ENCODE data around the gene UNC5C. TPM values are rescaled to one million over a fixed set of nuclear protein-coding genes. Genes with fewer than 3 reads are reported as not detected.

UNC5C gene
- total and polyA plus RNA-seq, 10 donors = 0.43 to 15.7 (median 7.8) TPM

- intact Hi-C loops (cut with DNase I; ENCODE audit: low total_unique reads) = no loop called here
- Histone ChIP-seq H3K4me3 (no peak overlapping the region), H3K27me3 (replicated peaks in 1 of 7) (no peaks in the 10 kb centered on the region), H3K27ac (no peak overlapping the region), H3K4me1 (no peaks in the 10 kb centered on the region), H3K9me3 (peaks cover 0 to 49% (median 39%) of the 10 kb centered on the region in 8 donors), H3K36me3 (no peaks in the 10 kb centered on the region)
- TF ChIP-seq POLR2A (IDR thresholded peaks at IDR 0.05) = no peak
- TF ChIP-seq CTCF (IDR thresholded peaks at IDR 0.05 in 8 of 11, conservative IDR thresholded peaks at IDR 0.05 in 3 of 11) = no peak
- TF ChIP-seq POLR2AphosphoS5 (IDR thresholded peaks at IDR 0.05) = no peak
- 77 to 97% (median 89%) methylated on average over 1 of the region's 1 CpG for WGBS, 5 donors
- no peak for DNase-seq
These were observed 200.4 kb downstream of the UNC5C start for GRCh38 chr4:95348418-95348817.

GRCh38 chr4:95343235-95343634 is 205.5 kb downstream of the UNC5C start:
- H3K27ac ChIP-seq = no peak overlapping the region
- no peak overlapping the region for H3K4me3 ChIP-seq
- 91 to 98% (median 95%) methylated on average over 1 of the region's 1 CpG for WGBS, 5 donors
- no peaks in the 10 kb centered on the region for H3K27me3 ChIP-seq (replicated peaks in 1 of 7)
- TF ChIP-seq POLR2AphosphoS5 (IDR thresholded peaks at IDR 0.05) (no peak), CTCF (IDR thresholded peaks at IDR 0.05 in 8 of 11, conservative IDR thresholded peaks at IDR 0.05 in 3 of 11) (no peak), POLR2A (IDR thresholded peaks at IDR 0.05) (no peak)
- H3K4me1 ChIP-seq = no peaks in the 10 kb centered on the region
- intact Hi-C loops (cut with DNase I; ENCODE audit: low total_unique reads) = no loop called here
- peaks cover 0 to 50% (median 36%) of the 10 kb centered on the region in 8 donors for H3K9me3 ChIP-seq
- DNase-seq = no peak
- no peaks in the 10 kb centered on the region for H3K36me3 ChIP-seq

GRCh38 chr4:95340191-95340590 is 208.6 kb downstream of the UNC5C start:
- no peak overlapping the region for H3K4me3 ChIP-seq
- no peak overlapping the region for H3K27ac ChIP-seq
- no peaks in the 10 kb centered on the region for H3K36me3 ChIP-seq
- no peaks in the 10 kb centered on the region for H3K27me3 ChIP-seq (replicated peaks in 1 of 7)
- intact Hi-C loops (cut with DNase I; ENCODE audit: low total_unique reads) = no loop called here
- DNase-seq = no peak
- no peak for TF ChIP-seq CTCF (IDR thresholded peaks at IDR 0.05 in 8 of 11, conservative IDR thresholded peaks at IDR 0.05 in 3 of 11)
- no peak for TF ChIP-seq POLR2A (IDR thresholded peaks at IDR 0.05)
- no peak for TF ChIP-seq POLR2AphosphoS5 (IDR thresholded peaks at IDR 0.05)
- H3K4me1 ChIP-seq = no peaks in the 10 kb centered on the region
- peaks cover 0 to 19% (median 8%) of the 10 kb centered on the region in 8 donors for H3K9me3 ChIP-seq

GRCh38 chr4:95325665-95326064 is 223.1 kb downstream of the UNC5C start:
- no peaks in the 10 kb centered on the region for H3K4me1 ChIP-seq
- DNase-seq = no peak
- peaks cover 0 to 9% (median 0%) of the 10 kb centered on the region in 8 donors for H3K9me3 ChIP-seq
- no peaks in the 10 kb centered on the region for H3K27me3 ChIP-seq (replicated peaks in 1 of 7)
- no peak overlapping the region for H3K27ac ChIP-seq
- no peaks in the 10 kb centered on the region for H3K36me3 ChIP-seq
- TF ChIP-seq CTCF (IDR thresholded peaks at IDR 0.05 in 8 of 11, conservative IDR thresholded peaks at IDR 0.05 in 3 of 11) (no peak), POLR2A (IDR thresholded peaks at IDR 0.05) (no peak), POLR2AphosphoS5 (IDR thresholded peaks at IDR 0.05) (no peak)
- WGBS, 5 donors = 82 to 94% (median 89%) methylated on average over 1 of the region's 1 CpG
- no peak overlapping the region for H3K4me3 ChIP-seq
- intact Hi-C loops (cut with DNase I; ENCODE audit: low total_unique reads) = no loop called here

All from spleen (tissue), 11 donors.